Peyer's patch (tissue), 4 donors: ENCODE measurements around the gene CHCHD4. TPM values are rescaled to one million over a fixed set of nuclear protein-coding genes. Genes with fewer than 3 reads are reported as not detected.

Experiments
- DNase-seq, 3 donors: peaks; one replicate each; pipeline ENCODE4 v3.0.0-alpha.2; 2017 to 2019
- H3K27ac ChIP-seq, 4 donors: fragments of 200-600 bp; sonication (generic); one replicate each; pipeline ENCODE4 v1.5.1; 2016 to 2019
- H3K27me3 ChIP-seq, 2 donors: fragments of 200-600 bp; sonication (generic); one replicate each; pipeline ENCODE4 v1.5.1; 2019
- H3K36me3 ChIP-seq, 3 donors: fragments of 200-600 bp; sonication (generic); one replicate each; pipeline ENCODE4 v1.5.1; 2016 to 2019
- H3K4me1 ChIP-seq, 4 donors: fragments of 200-600 bp; sonication (generic); one replicate each; pipeline ENCODE4 v1.5.1; 2016 to 2019
- H3K4me3 ChIP-seq, 4 donors: fragments of 200-600 bp; sonication (generic); 1 replicate in 3 of 4; 2 replicates in 1 of 4; pipeline ENCODE4 v1.5.1; 2016 to 2019; ENCODE audit warnings: mild to moderate bottlenecking in 1 of 4
- H3K9me3 ChIP-seq, 4 donors: fragments of 200-600 bp; sonication (generic); one replicate each; pipeline ENCODE4 v1.5.1; 2016 to 2019; ENCODE audit warnings: mild to moderate bottlenecking in 1 of 4
- CTCF ChIP-seq, 6 experiments: fragments of 450-650 bp in 4 of 6; fragments of 200-600 bp in 2 of 6; sonication (generic) in 1 of 6; IDR thresholded peaks; one replicate each; pipeline ENCODE4 v1.5.1; 2017 to 2019; ENCODE audit warnings: antibody characterized with exemption in 6 of 6, mild to moderate bottlenecking in 3 of 6, moderate library complexity in 1 of 6
- POLR2A ChIP-seq, 2 donors: fragments of 450-650 bp; IDR thresholded peaks; one replicate each; pipeline ENCODE4 v1.5.1; 2017; ENCODE audit warnings: antibody characterized with exemption in 2 of 2, mild to moderate bottlenecking in 2 of 2, moderate library complexity in 2 of 2
- total RNA-seq, 4 donors: library from RNA; depleted of rRNA; stranded (reverse); fragments of >200 nt; gene quantifications; one replicate each; pipeline ENCODE4 v1.1.0, GENCODE V29; 2016

Gene CHCHD4
- total RNA-seq, 4 donors from 2014 or later, result 10.7 to 15.7 (median 11.6) TPM

GRCh38 chr3:14130707-14131106 is 6.0 kb upstream of the CHCHD4 start:
- H3K36me3 ChIP-seq, result peaks cover 0 to 84% (median 0%) of the 10 kb centered on the region in 3 donors
- H3K27ac ChIP-seq, result no peak overlapping the region
- TF ChIP-seq CTCF (IDR thresholded peaks at IDR 0.05) (no peak), POLR2A (IDR thresholded peaks at IDR 0.05) (no peak)
- no peak for DNase-seq
- no peaks in the 10 kb centered on the region for H3K27me3 ChIP-seq
- H3K9me3 ChIP-seq, result no peaks in the 10 kb centered on the region
- H3K4me1 ChIP-seq, result peaks cover 0 to 31% (median 8%) of the 10 kb centered on the region in 4 donors
- H3K4me3 ChIP-seq, result no peak overlapping the region

- DNase-seq, result no peak
- H3K36me3 ChIP-seq, result peaks cover 0 to 79% (median 0%) of the 10 kb centered on the region in 3 donors
- H3K27me3 ChIP-seq, result no peaks in the 10 kb centered on the region
- H3K4me1 ChIP-seq, result peaks cover 0 to 31% (median 10%) of the 10 kb centered on the region in 4 donors
- H3K4me3 ChIP-seq, result no peak overlapping the region
- no peak for TF ChIP-seq POLR2A (IDR thresholded peaks at IDR 0.05)
- no peak for TF ChIP-seq CTCF (IDR thresholded peaks at IDR 0.05)
- H3K9me3 ChIP-seq, result no peaks in the 10 kb centered on the region
- H3K27ac ChIP-seq, result no peak overlapping the region
These were observed 5.6 kb upstream of the CHCHD4 start for GRCh38 chr3:14130230-14130629.

GRCh38 chr3:14129296-14129695 is 4.6 kb upstream of the CHCHD4 start:
- DNase-seq, result no peak
- H3K27me3 ChIP-seq, result no peaks in the 10 kb centered on the region
- no peaks in the 10 kb centered on the region for H3K9me3 ChIP-seq
- H3K4me3 ChIP-seq, result no peak overlapping the region
- H3K36me3 ChIP-seq, result peaks cover 0 to 70% (median 0%) of the 10 kb centered on the region in 3 donors
- no peak overlapping the region for H3K27ac ChIP-seq
- TF ChIP-seq POLR2A (IDR thresholded peaks at IDR 0.05), result no peak
- TF ChIP-seq CTCF (IDR thresholded peaks at IDR 0.05), result no peak
- peaks cover 0 to 31% (median 10%) of the 10 kb centered on the region in 4 donors for H3K4me1 ChIP-seq

GRCh38 chr3:14128724-14129123 is 4.1 kb upstream of the CHCHD4 start:
- Histone ChIP-seq H3K27me3 (no peaks in the 10 kb centered on the region), H3K4me1 (peaks cover 0 to 32% (median 12%) of the 10 kb centered on the region in 4 donors), H3K9me3 (no peaks in the 10 kb centered on the region), H3K4me3 (no peak overlapping the region), H3K27ac (no peak overlapping the region), H3K36me3 (peaks cover 0 to 64% (median 0%) of the 10 kb centered on the region in 3 donors)
- TF ChIP-seq POLR2A (IDR thresholded peaks at IDR 0.05) (no peak), CTCF (IDR thresholded peaks at IDR 0.05) (no peak)
- DNase-seq, result no peak

- peaks cover 0 to 34% (median 15%) of the 10 kb centered on the region in 4 donors for H3K4me1 ChIP-seq
- no peak for TF ChIP-seq CTCF (IDR thresholded peaks at IDR 0.05)
- TF ChIP-seq POLR2A (IDR thresholded peaks at IDR 0.05), result no peak
- H3K9me3 ChIP-seq, result no peaks in the 10 kb centered on the region
- H3K27ac ChIP-seq, result peak overlapping the region in 1 of 4 donors; percentile 92
- no peak overlapping the region for H3K4me3 ChIP-seq
- no peak for DNase-seq
- no peaks in the 10 kb centered on the region for H3K27me3 ChIP-seq
- H3K36me3 ChIP-seq, result peaks cover 0 to 53% (median 0%) of the 10 kb centered on the region in 3 donors
These were observed 3.0 kb upstream of the CHCHD4 start for GRCh38 chr3:14127516-14128161.
